Measurements from ENCODE around the gene MNAT1.

MNAT1 gene

GRCh38 chr14:60970146-60970545, 235.6 kb downstream of the MNAT1 start:
- Histone ChIP-seq H4K91ac (ENCODE audit: low read depth, low read length) (no peak overlapping the region), H2BK12ac (ENCODE audit: low read length) (no peak overlapping the region), H3K4me2 (ENCODE audit: low read length) (no peak overlapping the region), H3K9ac (ENCODE audit: low read length) (no peak overlapping the region), H3K4ac (ENCODE audit: low read depth, low read length) (no peak overlapping the region), H2AK5ac (ENCODE audit: low read length) (no peak overlapping the region), H3K4me3 (ENCODE audit: low read depth, low read length) (no peak overlapping the region), H3K18ac (ENCODE audit: low read length) (no peak overlapping the region), H2BK120ac (ENCODE audit: insufficient read depth, low read length, poor library complexity) (no peak overlapping the region), H3K27ac (ENCODE audit: low read depth, low read length) (no peak overlapping the region), H4K8ac (ENCODE audit: low read depth, low read length) (no peak overlapping the region), H3K36me3 (ENCODE audit: control insufficient read depth in 1 of 2, insufficient read depth in 2 of 2, low read length in 2 of 2) (peaks cover 2 to 4% of the 10 kb centered on the region in 2 experiments), H3K4me1 (ENCODE audit: control insufficient read depth in 1 of 2, insufficient read depth in 2 of 2, low read length in 2 of 2) (no peaks in the 10 kb centered on the region), H3K9me3 (ENCODE audit: insufficient read depth, low read depth, low read length) (no peaks in the 10 kb centered on the region), H3K23ac (ENCODE audit: low read length) (no peak overlapping the region), H2BK5ac (ENCODE audit: low read depth, low read length, poor library complexity) (no peak overlapping the region), H3K27me3 (ENCODE audit: insufficient read depth, low read length) (no peaks in the 10 kb centered on the region), H3K79me2 (ENCODE audit: control insufficient read depth, insufficient read depth, low read length, poor library complexity) (no peaks in the 10 kb centered on the region), H2AFZ (ENCODE audit: insufficient read depth, low read length, poor library complexity) (no peak overlapping the region), H4K12ac (ENCODE audit: low read depth, low read length) (no peak overlapping the region), H3K79me1 (ENCODE audit: low read length) (no peaks in the 10 kb centered on the region), H3K14ac (ENCODE audit: low read length) (no peak overlapping the region)
- WGBS (ENCODE audit: extremely low coverage, insufficient coverage, insufficient read length): no CpG with 5 or more reads among the region's 2 CpGs
- DNase-seq: peak; percentile 9 to 59

DNA sequence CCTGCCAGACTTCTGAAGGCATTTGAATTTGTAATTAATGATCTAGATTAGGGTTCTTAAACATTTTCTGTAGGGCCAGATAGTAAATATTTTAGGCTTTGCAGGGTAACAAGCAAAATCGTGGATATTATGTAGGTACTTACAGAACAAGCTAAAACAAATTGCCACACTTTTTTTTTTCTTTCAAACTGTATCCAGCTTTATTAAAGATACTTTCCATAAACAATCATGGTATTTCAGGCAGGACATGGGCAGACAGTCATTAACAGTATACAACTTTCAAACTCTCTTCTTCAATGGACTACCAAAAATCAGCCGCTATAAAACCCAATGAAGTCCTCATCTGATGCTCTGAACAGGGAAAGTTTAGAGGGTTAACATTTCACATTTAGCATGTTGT, 236.7 kb downstream of the MNAT1 start:
- H4K91ac ChIP-seq (ENCODE audit: low read depth, low read length): no peak overlapping the region
- WGBS (ENCODE audit: extremely low coverage, insufficient coverage, insufficient read length): no CpG with 5 or more reads among the region's 2 CpGs

GRCh38 chr14:60972295-60972694, 237.7 kb downstream of the MNAT1 start:
- H4K12ac ChIP-seq (ENCODE audit: low read depth, low read length): no peak overlapping the region

More for the DNA sequence above, 236.7 kb downstream of the MNAT1 start:
- H3K14ac ChIP-seq (ENCODE audit: low read length): no peak overlapping the region
- no peak overlapping the region for H2AFZ ChIP-seq (ENCODE audit: insufficient read depth, low read length, poor library complexity)
- no peak overlapping the region for H4K12ac ChIP-seq (ENCODE audit: low read depth, low read length)
- H3K4me3 ChIP-seq (ENCODE audit: low read depth, low read length): no peak overlapping the region
- no peak overlapping the region for H2BK12ac ChIP-seq (ENCODE audit: low read length)
- no peak overlapping the region for H3K27ac ChIP-seq (ENCODE audit: low read depth, low read length)
- no peak overlapping the region for H2BK5ac ChIP-seq (ENCODE audit: low read depth, low read length, poor library complexity)
- peaks cover 0 to 8% of the 10 kb centered on the region in 2 experiments for H3K36me3 ChIP-seq (ENCODE audit: control insufficient read depth in 1 of 2, insufficient read depth in 2 of 2, low read length in 2 of 2)
- H3K23ac ChIP-seq (ENCODE audit: low read length): no peak overlapping the region
- H3K79me2 ChIP-seq (ENCODE audit: control insufficient read depth, insufficient read depth, low read length, poor library complexity): no peaks in the 10 kb centered on the region
- no peak overlapping the region for H3K9ac ChIP-seq (ENCODE audit: low read length)
- H3K79me1 ChIP-seq (ENCODE audit: low read length): no peaks in the 10 kb centered on the region
- no peak overlapping the region for H2BK120ac ChIP-seq (ENCODE audit: insufficient read depth, low read length, poor library complexity)
- H3K18ac ChIP-seq (ENCODE audit: low read length): no peak overlapping the region
- no peaks in the 10 kb centered on the region for H3K4me1 ChIP-seq (ENCODE audit: control insufficient read depth in 1 of 2, insufficient read depth in 2 of 2, low read length in 2 of 2)
- no peak overlapping the region for H4K8ac ChIP-seq (ENCODE audit: low read depth, low read length)
- no peak for DNase-seq
- H2AK5ac ChIP-seq (ENCODE audit: low read length): no peak overlapping the region
- H3K4me2 ChIP-seq (ENCODE audit: low read length): no peak overlapping the region
- H3K4ac ChIP-seq (ENCODE audit: low read depth, low read length): no peak overlapping the region
- no peaks in the 10 kb centered on the region for H3K27me3 ChIP-seq (ENCODE audit: insufficient read depth, low read length)
- H3K9me3 ChIP-seq (ENCODE audit: insufficient read depth, low read depth, low read length): no peaks in the 10 kb centered on the region

DNA sequence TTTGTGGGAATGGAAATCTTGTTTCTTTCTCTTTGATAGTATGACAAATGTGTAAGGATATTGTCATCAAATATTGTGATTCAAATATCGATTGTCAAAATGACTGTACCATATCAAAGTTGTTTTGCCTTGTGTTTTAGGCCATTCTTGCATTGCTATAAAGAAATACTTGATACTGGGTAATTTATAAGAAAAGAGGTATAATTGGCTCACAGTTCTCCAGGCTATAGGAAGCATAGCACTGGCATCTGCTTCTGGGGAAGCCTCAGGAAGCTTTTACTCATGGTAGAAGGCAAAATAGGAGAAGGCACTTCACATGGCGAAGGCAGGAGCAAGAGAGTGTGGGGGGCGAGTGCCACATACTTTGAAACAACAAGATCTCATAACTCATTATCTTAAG, 238.5 kb downstream of the MNAT1 start:
- Histone ChIP-seq H3K4me2 (ENCODE audit: low read length) (no peak overlapping the region), H2BK5ac (ENCODE audit: low read depth, low read length, poor library complexity) (no peak overlapping the region)
- no CpG with 5 or more reads among the region's 3 CpGs for WGBS (ENCODE audit: extremely low coverage, insufficient coverage, insufficient read length)

More at GRCh38 chr14:60972295-60972694, 237.7 kb downstream of the MNAT1 start:
- Histone ChIP-seq H3K18ac (ENCODE audit: low read length) (no peak overlapping the region), H3K4me3 (ENCODE audit: low read depth, low read length) (no peak overlapping the region), H3K36me3 (ENCODE audit: control insufficient read depth in 1 of 2, insufficient read depth in 2 of 2, low read length in 2 of 2) (peaks cover 0 to 8% of the 10 kb centered on the region in 2 experiments), H2AK5ac (ENCODE audit: low read length) (no peak overlapping the region), H2BK120ac (ENCODE audit: insufficient read depth, low read length, poor library complexity) (no peak overlapping the region), H3K4me1 (ENCODE audit: control insufficient read depth in 1 of 2, insufficient read depth in 2 of 2, low read length in 2 of 2) (no peaks in the 10 kb centered on the region), H3K4ac (ENCODE audit: low read depth, low read length) (no peak overlapping the region), H2BK5ac (ENCODE audit: low read depth, low read length, poor library complexity) (no peak overlapping the region), H2AFZ (ENCODE audit: insufficient read depth, low read length, poor library complexity) (no peak overlapping the region), H3K27ac (ENCODE audit: low read depth, low read length) (no peak overlapping the region), H3K79me2 (ENCODE audit: control insufficient read depth, insufficient read depth, low read length, poor library complexity) (no peaks in the 10 kb centered on the region), H3K79me1 (ENCODE audit: low read length) (no peaks in the 10 kb centered on the region), H4K91ac (ENCODE audit: low read depth, low read length) (no peak overlapping the region), H3K9ac (ENCODE audit: low read length) (no peak overlapping the region), H3K9me3 (ENCODE audit: insufficient read depth, low read depth, low read length) (no peaks in the 10 kb centered on the region), H3K23ac (ENCODE audit: low read length) (no peak overlapping the region), H3K4me2 (ENCODE audit: low read length) (no peak overlapping the region), H4K8ac (ENCODE audit: low read depth, low read length) (no peak overlapping the region), H3K27me3 (ENCODE audit: insufficient read depth, low read length) (no peaks in the 10 kb centered on the region), H3K14ac (ENCODE audit: low read length) (no peak overlapping the region), H2BK12ac (ENCODE audit: low read length) (no peak overlapping the region)
- WGBS (ENCODE audit: extremely low coverage, insufficient coverage, insufficient read length): no CpG with 5 or more reads among the region's 15 CpGs
- DNase-seq: no peak

More for the DNA sequence above, 238.5 kb downstream of the MNAT1 start:
- H3K27ac ChIP-seq (ENCODE audit: low read depth, low read length): no peak overlapping the region
- no peaks in the 10 kb centered on the region for H3K4me1 ChIP-seq (ENCODE audit: control insufficient read depth in 1 of 2, insufficient read depth in 2 of 2, low read length in 2 of 2)
- H3K4ac ChIP-seq (ENCODE audit: low read depth, low read length): no peak overlapping the region
- H2AK5ac ChIP-seq (ENCODE audit: low read length): no peak overlapping the region
- DNase-seq: no peak
- H3K9me3 ChIP-seq (ENCODE audit: insufficient read depth, low read depth, low read length): no peaks in the 10 kb centered on the region
- H3K4me3 ChIP-seq (ENCODE audit: low read depth, low read length): no peak overlapping the region
- H3K14ac ChIP-seq (ENCODE audit: low read length): no peak overlapping the region
- no peak overlapping the region for H2BK12ac ChIP-seq (ENCODE audit: low read length)
- H4K8ac ChIP-seq (ENCODE audit: low read depth, low read length): no peak overlapping the region
- no peaks in the 10 kb centered on the region for H3K27me3 ChIP-seq (ENCODE audit: insufficient read depth, low read length)
- H3K18ac ChIP-seq (ENCODE audit: low read length): no peak overlapping the region
- no peak overlapping the region for H3K23ac ChIP-seq (ENCODE audit: low read length)
- no peaks in the 10 kb centered on the region for H3K79me1 ChIP-seq (ENCODE audit: low read length)
- no peak overlapping the region for H4K12ac ChIP-seq (ENCODE audit: low read depth, low read length)
- H4K91ac ChIP-seq (ENCODE audit: low read depth, low read length): no peak overlapping the region
- H3K36me3 ChIP-seq (ENCODE audit: control insufficient read depth in 1 of 2, insufficient read depth in 2 of 2, low read length in 2 of 2): peaks cover 0 to 8% of the 10 kb centered on the region in 2 experiments
- no peak overlapping the region for H3K9ac ChIP-seq (ENCODE audit: low read length)
- no peak overlapping the region for H2AFZ ChIP-seq (ENCODE audit: insufficient read depth, low read length, poor library complexity)
- no peaks in the 10 kb centered on the region for H3K79me2 ChIP-seq (ENCODE audit: control insufficient read depth, insufficient read depth, low read length, poor library complexity)
- no peak overlapping the region for H2BK120ac ChIP-seq (ENCODE audit: insufficient read depth, low read length, poor library complexity)
